Peyer's patch (tissue), 4 donors: Measurements from ENCODE around the gene PTPRN. TPM values are rescaled to one million over a fixed set of nuclear protein-coding genes. Genes with fewer than 3 reads are reported as not detected.

ENCODE experiments used
- DNase-seq, 3 donors: peaks; one replicate each; pipeline ENCODE4 v3.0.0-alpha.2; 2017 to 2019
- H3K27ac ChIP-seq, 4 donors: fragments of 200-600 bp; sonication (generic); one replicate each; pipeline ENCODE4 v1.5.1; 2016 to 2019
- H3K27me3 ChIP-seq, 2 donors: fragments of 200-600 bp; sonication (generic); one replicate each; pipeline ENCODE4 v1.5.1; 2019
- H3K36me3 ChIP-seq, 3 donors: fragments of 200-600 bp; sonication (generic); one replicate each; pipeline ENCODE4 v1.5.1; 2016 to 2019
- H3K4me1 ChIP-seq, 4 donors: fragments of 200-600 bp; sonication (generic); one replicate each; pipeline ENCODE4 v1.5.1; 2016 to 2019
- H3K4me3 ChIP-seq, 4 donors: fragments of 200-600 bp; sonication (generic); 1 replicate in 3 of 4; 2 replicates in 1 of 4; pipeline ENCODE4 v1.5.1; 2016 to 2019; ENCODE audit warnings: mild to moderate bottlenecking in 1 of 4
- H3K9me3 ChIP-seq, 4 donors: fragments of 200-600 bp; sonication (generic); one replicate each; pipeline ENCODE4 v1.5.1; 2016 to 2019; ENCODE audit warnings: mild to moderate bottlenecking in 1 of 4
- CTCF ChIP-seq, 6 experiments: fragments of 450-650 bp in 4 of 6; fragments of 200-600 bp in 2 of 6; sonication (generic) in 1 of 6; IDR thresholded peaks; one replicate each; pipeline ENCODE4 v1.5.1; 2017 to 2019; ENCODE audit warnings: antibody characterized with exemption in 6 of 6, mild to moderate bottlenecking in 3 of 6, moderate library complexity in 1 of 6
- POLR2A ChIP-seq, 2 donors: fragments of 450-650 bp; IDR thresholded peaks; one replicate each; pipeline ENCODE4 v1.5.1; 2017; ENCODE audit warnings: antibody characterized with exemption in 2 of 2, mild to moderate bottlenecking in 2 of 2, moderate library complexity in 2 of 2
- total RNA-seq, 4 donors: library from RNA; depleted of rRNA; stranded (reverse); fragments of >200 nt; gene quantifications; one replicate each; pipeline ENCODE4 v1.1.0, GENCODE V29; 2016

PTPRN gene
- total RNA-seq, 4 donors from 2014 or later: 0.88 to 4.9 (median 2.3) TPM; not detected in 1

- no peaks in the 10 kb centered on the region for H3K36me3 ChIP-seq
- TF ChIP-seq CTCF (IDR thresholded peaks at IDR 0.05) (no peak), POLR2A (IDR thresholded peaks at IDR 0.05) (no peak)
- no peaks in the 10 kb centered on the region for H3K9me3 ChIP-seq
- no peak overlapping the region for H3K4me3 ChIP-seq
- H3K27me3 ChIP-seq: peaks cover 0 to 10% of the 10 kb centered on the region in 2 donors
- no peak for DNase-seq
- H3K27ac ChIP-seq: no peak overlapping the region
- no peaks in the 10 kb centered on the region for H3K4me1 ChIP-seq
These were observed 5.0 kb downstream of the PTPRN start for GRCh38 chr2:219304223-219304622.

- Histone ChIP-seq H3K4me1 (no peaks in the 10 kb centered on the region), H3K27ac (no peak overlapping the region), H3K9me3 (no peaks in the 10 kb centered on the region), H3K4me3 (no peak overlapping the region), H3K36me3 (no peaks in the 10 kb centered on the region), H3K27me3 (no peaks in the 10 kb centered on the region)
- DNase-seq: no peak
- TF ChIP-seq POLR2A (IDR thresholded peaks at IDR 0.05) (no peak), CTCF (IDR thresholded peaks at IDR 0.05) (no peak)
These were observed 6.7 kb downstream of the PTPRN start for GRCh38 chr2:219302412-219302968.

- H3K36me3 ChIP-seq: no peaks in the 10 kb centered on the region
- no peaks in the 10 kb centered on the region for H3K27me3 ChIP-seq
- H3K9me3 ChIP-seq: no peaks in the 10 kb centered on the region
- no peak for DNase-seq
- peaks cover 0 to 2% (median 0%) of the 10 kb centered on the region in 4 donors for H3K4me1 ChIP-seq
- TF ChIP-seq POLR2A (IDR thresholded peaks at IDR 0.05) (no peak), CTCF (IDR thresholded peaks at IDR 0.05) (no peak)
- H3K4me3 ChIP-seq: no peak overlapping the region
- no peak overlapping the region for H3K27ac ChIP-seq
These were observed 9.2 kb downstream of the PTPRN start for GRCh38 chr2:219300022-219300421.

- Histone ChIP-seq H3K4me1 (peaks cover 0 to 4% (median 0%) of the 10 kb centered on the region in 4 donors), H3K4me3 (no peak overlapping the region), H3K9me3 (no peaks in the 10 kb centered on the region), H3K36me3 (no peaks in the 10 kb centered on the region), H3K27ac (no peak overlapping the region), H3K27me3 (no peaks in the 10 kb centered on the region)
- no peak for TF ChIP-seq CTCF (IDR thresholded peaks at IDR 0.05)
- no peak for DNase-seq
These were observed 9.8 kb downstream of the PTPRN start for GRCh38 chr2:219299372-219299760.

GRCh38 chr2:219298759-219299371 is 10.3 kb downstream of the PTPRN start:
- Histone ChIP-seq H3K4me1 (peaks cover 0 to 4% (median 0%) of the 10 kb centered on the region in 4 donors), H3K27me3 (no peaks in the 10 kb centered on the region), H3K27ac (no peak overlapping the region), H3K9me3 (no peaks in the 10 kb centered on the region), H3K36me3 (no peaks in the 10 kb centered on the region), H3K4me3 (no peak overlapping the region)
- DNase-seq: peak; percentile 87 to 96 (median 92)
- peak; percentile 96 to 99 (median 98) for TF ChIP-seq CTCF (IDR thresholded peaks at IDR 0.05)
- TF ChIP-seq POLR2A (IDR thresholded peaks at IDR 0.05): no peak
